ENCODE measurements around the gene UBASH3A.

UBASH3A gene

DNA sequence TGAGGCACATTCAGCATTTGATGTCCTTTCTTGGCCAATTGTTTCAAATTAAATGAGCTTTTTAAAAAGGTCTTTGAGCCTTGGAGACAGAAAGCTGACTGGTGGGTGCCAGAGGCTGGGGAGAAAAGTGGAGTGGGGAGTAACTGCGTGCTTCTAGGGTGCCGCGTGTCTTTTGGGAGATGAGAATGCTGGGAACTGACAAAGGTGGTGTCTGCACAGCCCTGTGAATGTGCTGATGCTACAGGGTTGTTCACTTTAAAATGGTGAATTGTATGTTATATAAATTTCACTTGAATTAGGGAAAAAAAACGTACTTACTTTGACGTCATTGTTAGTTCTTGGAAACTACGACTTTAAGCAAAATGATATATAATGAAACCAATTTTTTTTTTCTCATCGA, 29.2 kb upstream of the UBASH3A start:
- DNase-seq (ENCODE audit: low read depth) = no peak

DNA sequence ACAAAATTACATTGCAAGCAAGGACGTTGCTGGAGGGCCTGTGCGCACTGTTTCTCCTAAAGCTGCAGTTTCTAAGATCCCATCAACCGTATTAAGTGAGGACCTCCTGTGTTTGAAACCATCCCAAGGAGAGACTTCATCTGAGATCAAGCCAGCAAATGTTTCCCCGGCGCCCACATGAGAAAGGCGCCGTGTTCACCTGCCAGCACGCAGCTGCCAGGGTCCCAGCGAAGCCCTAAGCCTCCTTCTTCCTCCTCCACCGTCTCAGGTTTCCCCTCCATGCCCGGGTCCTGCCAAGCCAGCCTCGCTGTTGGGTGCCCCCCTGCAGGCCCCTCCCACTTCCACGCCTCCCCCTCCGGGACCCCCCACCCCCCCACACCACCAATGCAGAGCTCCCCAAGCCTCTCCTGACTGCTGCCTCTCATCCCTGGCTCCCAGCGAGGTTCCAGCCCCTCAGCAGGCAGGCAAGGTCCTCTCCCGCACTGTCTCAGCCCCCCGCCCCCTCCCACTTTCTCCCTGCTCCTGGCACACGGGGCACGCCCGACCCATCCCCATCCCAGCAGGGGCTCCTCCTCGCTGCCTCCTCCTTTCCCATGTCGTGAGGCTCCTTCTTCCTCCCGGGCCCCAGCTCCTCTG, 28.7 kb upstream of the UBASH3A start:
- no peak for DNase-seq (ENCODE audit: low read depth)

DNA sequence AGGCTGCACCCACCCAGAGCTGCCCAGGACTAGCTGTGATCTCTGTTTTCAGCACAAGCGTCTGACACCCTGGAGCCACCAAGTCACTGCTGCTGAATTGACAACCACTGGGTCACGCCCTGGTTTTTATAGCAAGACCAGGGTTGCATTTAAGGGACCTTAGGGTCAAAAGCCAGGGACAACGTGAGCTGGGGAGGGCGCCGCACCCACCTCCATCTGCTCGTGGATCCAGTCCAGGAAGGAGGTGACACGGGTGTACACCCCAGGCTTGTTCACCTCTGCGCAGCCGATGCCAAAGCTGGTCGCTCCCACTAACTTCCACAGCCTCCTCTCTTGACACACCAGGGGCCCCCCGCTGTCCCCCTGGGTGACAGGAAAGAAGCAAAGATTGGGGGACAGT, 28.2 kb upstream of the UBASH3A start:
- DNase-seq (ENCODE audit: low read depth) = no peak

DNA sequence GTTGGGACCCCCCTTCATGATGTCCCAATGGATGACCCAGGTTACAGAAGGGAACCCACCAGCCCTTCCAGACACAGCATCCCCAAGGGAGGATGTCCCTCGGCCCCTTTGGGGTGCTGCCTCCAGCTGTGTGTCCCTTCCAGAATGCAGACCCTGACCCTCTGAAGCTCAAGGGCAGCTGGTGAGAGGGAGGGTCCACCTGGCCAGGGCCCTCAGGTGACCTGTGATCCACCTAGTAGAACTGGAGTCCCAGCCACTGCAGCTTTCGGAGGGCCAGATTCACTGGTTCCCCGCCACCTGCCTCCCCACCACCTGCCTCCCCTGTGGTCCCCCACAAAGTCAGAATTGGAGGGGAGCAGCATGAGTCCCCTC, 27.8 kb upstream of the UBASH3A start:
- no peak for DNase-seq (ENCODE audit: low read depth)

DNA sequence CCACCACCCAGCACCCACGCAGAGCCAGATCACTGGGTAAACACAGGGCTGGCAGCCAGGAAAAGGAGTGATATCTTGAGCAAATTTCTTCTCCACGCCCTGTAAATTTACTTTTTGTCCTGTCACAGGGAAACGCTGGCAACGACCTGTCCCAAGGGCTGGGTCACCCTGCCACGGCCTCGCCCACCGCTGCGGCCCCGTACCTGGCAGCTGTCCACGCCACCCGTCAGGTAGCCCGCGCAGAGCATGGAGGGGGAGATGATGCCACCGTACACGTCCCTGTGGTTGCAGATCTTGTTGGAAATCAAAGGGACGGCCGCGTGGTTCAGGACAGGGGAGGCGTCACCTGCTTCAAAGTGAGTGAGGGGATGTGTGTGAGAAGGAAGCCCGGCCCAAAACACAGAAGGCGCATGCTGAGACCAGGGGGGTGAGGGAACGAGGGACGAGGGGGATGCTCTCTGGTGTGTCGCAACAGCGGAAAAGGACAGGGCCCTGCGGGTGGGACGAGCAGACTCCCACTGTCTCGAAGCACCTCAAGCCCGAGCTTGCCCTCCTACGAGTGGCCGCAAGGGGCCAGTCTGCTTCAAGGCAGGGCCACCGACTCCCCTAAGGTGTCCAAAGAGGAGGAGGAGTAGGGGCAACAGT, 27.2 kb upstream of the UBASH3A start:
- DNase-seq (ENCODE audit: low read depth) = no peak

DNA sequence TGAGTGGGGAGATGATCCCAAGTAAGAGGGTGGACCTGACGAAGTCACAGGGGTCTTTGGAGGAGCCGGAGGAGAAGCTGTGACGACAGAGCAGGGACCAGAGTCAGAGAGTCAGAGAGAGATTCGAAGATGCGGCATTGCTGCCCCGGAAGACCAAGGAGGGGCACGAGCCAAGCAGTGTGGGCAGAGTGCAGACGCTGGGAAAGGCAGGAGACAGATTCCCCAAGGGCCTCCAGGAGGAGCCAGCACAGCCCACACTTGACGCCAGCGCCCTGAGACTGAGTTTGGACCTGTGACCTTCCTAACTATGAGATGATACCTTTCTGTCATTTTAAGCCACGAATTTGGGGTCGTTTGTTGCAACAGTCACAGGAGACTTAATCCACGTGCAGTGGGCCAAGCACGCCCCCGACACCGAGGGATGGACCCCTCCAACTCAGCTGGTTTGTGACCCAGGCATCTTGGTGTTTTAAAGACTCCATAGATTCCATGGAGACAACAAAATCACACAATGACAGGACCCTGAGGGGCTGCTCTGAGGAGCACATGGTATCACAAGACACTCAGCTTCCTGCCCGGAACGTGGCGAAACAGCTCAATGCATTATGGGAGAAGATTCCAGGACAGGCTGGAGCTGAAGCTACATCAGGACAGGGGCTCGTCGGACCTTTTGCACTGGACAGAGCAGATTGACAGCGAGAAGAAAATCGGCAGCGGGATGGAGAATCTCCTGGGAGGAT, 26.3 kb upstream of the UBASH3A start:
- no peak for DNase-seq (ENCODE audit: low read depth)

DNA sequence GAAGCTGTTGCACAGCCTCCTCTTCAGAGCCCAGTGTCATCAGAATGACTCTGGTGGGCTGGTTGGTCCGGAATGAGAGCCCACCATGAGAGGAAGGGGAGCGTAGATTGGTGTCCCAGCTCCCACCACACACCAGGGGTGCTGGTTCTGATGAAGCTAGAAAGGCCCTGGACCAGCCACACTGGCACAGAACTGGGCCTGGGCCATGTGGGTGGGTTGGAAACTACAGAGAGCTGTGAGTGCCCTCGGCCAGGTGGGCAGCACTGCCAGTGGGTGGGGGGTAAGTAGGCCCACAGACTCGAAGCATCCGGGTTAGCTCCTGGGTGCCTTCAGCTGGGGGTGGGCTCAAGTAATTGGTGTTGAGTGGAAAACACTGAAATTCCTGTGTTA, 25.8 kb upstream of the UBASH3A start:
- no peak for DNase-seq (ENCODE audit: low read depth)

DNA sequence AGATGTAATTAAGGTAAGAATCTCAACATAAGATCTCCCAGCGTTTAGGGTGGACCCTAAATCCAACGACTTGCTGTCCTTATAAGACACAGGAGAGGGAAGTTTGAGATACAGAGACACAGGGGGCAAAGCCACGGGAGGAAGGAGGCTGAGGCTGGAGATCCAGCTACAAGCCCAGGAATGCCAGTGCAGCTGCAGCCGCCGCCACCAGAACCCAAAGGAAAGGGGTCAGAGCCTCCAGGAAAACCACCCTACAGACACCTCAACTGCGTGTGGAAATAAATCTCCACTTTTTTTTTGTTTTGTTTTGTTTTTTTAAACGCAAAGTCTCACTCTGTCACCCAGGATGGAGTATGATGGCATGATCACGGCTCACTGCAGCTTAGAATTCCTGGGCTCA, 25.3 kb upstream of the UBASH3A start:
- no peak for DNase-seq (ENCODE audit: low read depth)

DNA sequence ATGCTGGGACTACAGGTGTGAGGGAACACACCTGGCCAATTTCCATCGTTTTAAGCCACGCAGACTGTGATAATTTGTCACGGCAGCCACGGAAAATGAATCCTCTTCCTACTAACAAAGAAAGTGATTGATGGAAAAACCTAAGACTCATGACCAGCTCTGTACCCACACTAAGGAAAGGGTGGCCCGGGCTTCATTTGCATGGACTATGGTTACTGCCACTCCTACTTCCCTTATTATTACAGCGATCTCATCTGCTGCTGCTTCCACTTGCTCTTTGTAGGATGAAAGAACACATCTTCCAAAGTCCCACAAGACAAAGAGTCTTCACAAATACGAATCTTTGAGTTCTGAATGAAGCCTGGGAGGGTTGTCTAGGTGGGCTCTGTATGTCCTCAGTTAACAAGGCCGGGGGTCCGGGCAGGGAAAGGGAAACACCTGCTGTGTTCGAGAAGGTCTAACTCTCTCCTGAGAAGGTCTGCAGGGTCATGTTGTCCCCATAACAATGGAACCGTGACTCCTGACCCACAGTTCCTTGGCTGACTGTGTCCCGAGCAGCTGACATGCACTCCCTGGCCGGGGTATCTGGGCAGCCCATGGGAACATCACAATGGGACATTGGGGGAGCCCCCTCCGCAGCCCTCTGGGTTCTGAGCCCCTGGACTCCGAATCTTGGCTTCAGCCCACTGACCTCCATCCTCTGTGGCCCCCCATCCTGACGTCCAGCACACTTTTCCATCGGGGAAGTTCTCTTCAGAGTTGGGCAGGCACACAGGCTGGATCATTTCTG, 24.1 kb upstream of the UBASH3A start:
- DNase-seq (ENCODE audit: low read depth) = no peak

DNA sequence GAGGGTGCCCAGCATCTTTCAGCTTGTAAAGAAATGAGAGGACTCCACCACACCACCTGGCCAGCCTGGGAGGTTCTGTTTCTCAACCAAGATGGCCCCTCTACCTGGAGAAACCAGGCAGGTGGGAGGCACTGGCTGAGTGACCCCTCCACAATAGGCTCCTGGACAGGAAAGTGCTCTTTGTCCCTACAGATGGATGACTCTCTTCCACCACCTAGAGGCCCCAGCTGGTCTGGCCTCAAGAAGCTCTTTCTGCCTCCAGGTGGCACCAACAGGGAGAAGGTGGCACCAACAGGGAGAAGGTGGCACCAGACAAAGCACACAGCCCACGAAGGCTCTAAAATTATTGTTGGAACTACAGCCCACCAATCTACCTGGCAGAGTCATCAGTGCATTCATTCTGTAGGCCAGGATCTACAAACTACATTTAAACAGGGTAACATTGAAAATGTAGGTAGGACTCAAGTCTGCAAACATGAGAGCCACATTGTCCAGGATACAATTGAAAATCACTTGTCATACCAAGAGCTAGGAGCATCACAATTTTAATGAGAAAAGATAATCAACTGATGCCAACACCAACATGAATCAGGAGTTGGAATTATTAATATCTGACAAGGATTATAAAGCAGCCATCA, 22.2 kb upstream of the UBASH3A start:
- no peak for DNase-seq (ENCODE audit: low read depth)

DNA sequence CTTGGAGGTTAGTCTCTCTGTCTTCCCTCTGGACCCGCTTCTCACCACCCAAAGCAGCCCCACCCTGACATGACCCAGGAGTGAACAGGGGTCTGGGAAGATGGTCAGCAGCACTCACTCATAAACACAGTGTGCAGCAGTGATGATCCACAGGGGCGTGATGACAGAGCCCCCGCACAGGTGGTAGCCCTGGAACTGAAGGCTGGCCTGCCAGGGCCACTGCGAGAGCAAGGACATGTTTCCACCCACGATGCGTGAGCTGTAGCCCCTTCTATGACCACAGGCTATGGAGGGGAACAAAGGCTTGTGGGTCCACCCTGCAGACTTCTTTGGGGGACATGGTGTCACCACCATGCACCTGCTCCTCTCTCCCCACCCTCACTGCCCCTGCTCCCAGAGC, 20.8 kb upstream of the UBASH3A start:
- DNase-seq (ENCODE audit: low read depth) = no peak

DNA sequence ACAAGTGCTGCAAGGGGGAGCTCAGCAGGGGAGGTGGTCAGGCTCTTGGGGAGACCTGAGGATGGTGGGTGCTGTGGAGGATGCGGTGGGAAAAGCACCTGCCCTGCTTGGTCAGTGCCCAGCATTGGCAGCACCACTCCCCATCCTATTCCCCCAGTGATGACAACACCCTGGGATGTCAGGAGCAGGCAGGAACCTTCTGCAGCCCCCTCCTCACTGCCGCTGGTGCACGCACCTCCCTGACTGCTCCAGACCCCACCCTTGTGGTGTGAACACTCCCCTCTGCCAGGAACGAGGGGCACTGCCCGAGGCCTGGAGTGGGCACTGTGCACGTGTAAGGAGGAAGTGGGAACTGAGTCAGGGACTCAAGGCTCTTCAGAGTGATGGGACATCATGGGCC, 20.4 kb upstream of the UBASH3A start:
- DNase-seq (ENCODE audit: low read depth) = no peak

DNA sequence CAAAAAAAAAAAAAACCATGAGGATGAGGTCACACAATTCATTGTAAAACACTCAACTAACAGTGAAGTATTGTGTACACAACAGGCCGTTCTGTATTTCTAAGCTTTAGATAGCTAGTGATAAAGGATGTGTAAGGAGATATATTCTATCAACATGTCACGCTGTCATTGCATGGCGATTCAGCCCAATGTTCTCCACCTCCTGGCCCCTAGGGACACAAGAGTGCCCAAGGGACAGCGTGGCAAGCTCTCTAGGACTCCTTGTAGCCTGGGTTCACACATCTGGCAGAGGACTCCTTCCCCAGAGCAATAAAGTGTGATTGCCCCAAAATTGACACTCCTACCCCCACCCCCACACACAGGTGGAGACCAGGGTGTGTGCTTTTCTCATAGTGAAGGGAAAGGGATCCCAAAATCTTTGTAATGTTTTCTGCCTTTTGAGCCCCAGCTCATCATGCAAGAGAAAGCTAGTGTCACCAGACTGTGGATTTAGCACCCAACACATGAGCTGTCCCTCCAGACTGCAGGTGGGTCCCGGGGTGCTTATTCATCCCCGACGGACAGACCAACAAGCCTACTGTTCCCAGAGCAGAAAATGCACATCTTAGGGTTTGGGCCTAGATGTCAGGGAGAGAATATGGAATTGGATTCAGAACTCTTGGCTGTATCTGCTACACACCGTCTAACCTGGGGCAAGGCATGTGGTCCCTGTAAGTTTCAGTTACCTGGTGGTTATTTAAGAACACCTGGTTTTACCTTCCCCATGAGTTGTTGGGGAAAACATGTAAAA, 19.4 kb upstream of the UBASH3A start:
- no peak for DNase-seq (ENCODE audit: low read depth)

DNA sequence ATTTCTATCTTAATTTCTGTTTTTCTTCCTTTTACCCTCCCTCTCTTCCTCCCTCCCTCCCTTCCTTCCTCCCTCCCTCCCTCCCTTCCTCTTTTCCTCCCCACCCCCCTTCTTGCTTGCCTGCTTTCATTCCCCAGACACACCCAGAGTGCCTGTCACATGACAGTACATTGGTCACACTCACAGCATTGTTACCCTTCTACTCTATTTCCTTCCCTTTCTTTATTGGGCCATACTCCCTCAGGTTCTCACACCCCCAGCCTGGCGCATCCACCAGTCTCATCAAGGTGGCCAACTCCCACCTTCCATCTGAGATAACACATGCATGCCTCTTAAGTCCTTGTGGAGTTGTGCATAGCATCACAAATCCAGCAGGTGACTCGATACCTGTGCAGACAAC, 18.7 kb upstream of the UBASH3A start:
- no peak for DNase-seq (ENCODE audit: low read depth)

DNA sequence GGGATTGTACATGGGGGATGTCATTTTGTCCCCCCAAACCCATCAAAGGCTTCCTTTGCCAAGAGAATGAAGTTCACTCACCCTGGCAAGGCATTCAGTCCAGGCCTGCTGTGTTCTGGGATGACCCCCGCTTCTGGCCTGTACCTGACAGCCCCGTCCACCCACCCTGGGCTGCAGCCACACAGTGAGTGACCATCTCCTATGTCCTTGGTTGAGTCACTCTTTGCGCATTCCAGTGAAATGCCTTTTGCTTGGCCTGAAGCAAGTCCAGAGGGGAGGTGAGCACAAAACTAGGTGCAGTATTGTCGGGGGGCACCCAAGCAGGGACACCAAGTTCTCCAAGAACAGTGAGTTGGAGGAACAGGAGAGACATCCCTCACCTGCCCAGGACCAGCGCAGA, 18.1 kb upstream of the UBASH3A start:
- no peak for DNase-seq (ENCODE audit: low read depth)

DNA sequence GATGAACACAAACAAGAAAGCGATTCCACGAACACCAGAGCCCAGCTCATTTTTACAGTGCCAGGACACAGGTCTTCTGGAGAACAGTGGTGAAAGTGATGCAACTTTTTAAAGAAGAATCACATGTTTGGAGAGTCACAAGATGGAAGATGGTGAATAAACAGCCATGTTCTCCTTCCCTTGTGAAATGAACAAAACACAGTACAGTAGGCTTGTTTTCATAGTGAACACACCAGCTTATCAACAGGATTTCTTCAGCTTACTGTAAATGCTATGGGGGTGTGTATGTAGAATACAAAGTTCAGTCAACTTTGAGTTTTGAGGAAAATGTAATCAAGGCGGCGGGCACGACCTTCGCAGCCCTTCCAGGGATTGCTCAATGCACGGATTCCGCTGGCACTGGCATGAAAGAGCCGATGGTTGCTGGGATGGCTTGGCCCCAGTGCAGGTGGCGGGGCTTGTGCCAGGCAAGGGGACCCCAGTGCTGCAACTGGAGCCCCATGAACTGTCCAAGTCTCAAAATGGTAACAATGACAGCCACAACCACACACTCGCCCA, 17.6 kb upstream of the UBASH3A start:
- DNase-seq (ENCODE audit: low read depth) = no peak

DNA sequence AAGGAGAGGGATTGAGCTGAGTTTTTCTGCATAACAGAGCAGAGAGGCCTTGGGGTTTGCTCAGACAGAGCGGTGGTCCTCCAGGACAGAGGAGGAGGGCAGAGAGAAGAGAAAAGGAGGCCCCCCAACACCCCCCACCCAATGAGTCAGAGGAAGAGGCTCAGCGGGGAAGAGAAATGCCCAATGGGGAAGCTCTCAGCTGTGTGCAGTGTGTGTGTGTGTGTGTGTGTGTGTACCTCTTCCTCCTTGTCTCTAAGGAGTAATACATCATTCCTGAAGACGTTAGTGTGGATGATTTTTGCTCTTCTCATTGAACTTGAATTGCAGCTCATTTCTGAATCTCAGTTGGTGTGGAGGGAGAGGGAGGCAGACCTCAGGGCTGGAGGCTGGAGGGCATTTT, 16.5 kb upstream of the UBASH3A start:
- DNase-seq (ENCODE audit: low read depth) = no peak

DNA sequence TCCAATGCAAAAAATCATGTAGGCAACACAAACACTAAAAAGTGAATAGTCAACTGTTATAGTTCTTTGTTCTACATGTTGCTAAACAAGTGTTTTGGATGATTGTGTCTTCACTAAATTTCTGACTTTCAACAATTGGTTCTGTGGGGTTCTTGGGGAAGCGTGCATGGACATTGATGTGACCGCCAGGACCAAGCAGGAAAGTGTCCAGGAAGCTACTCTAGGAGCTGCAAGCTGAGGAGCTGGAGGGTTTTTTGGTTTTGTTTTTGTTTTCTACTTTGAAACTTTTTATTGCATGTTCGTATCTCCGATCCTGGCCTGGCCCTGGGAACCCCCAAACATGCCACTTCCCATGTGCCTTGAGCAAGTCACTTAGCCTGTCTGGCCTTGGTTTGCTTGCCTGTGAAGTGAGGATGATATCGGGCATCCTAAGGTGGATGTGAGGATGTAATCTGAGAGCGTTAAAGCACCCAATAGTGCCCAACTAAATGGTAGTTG, 15.8 kb upstream of the UBASH3A start:
- no peak for DNase-seq (ENCODE audit: low read depth)

DNA sequence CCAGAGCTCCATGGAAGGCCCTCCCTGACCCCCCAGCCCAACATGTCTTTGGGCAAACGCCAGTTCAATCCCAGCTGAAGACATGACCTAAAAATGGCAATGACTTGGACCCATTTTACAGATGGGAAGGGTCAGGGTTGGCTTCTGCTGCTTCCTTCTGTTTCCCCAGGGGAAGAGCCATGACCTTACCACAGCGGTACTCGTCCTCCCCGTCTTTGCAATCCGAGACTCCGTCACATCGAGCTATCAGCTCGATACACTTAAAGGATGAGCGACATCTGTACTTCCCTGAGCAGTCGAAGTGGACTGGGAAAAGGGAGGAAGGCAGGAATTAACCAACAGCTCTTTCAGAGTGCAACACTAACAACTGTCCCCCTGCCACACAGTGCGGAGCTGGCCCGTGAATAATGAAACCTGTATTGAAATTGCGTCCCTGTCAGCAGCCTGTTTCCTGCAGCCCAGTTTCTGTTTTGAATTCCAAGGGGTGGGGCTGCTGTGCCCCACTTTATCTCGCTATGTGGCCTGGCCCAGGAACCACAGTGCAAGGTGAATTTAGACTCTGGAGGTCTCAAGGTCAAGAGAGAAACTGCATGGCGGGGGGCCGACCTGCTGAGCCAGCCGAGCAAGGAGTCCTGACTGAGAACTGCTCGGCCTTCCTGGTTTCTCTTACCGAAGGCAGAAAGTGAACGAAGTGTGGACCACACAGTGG, 14.8 kb upstream of the UBASH3A start:
- no peak for DNase-seq (ENCODE audit: low read depth)

DNA sequence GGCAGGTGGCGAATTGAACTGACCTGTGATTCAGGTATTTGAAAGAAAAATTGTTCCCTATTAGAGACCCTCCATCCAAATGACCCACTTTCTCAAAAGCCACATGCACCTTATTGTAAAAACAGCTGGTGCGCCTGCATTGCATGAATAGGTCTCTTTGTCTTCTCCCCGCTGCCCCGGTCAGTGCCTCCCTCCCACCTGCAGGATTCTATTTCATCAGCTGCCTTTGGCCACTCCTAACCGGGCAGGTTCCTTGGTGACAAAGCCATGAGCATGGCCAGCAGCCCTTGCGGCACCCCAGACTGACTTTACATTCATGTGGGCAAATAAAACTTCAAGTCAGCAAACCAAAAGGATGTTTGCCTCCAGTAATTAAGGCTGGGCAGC, 14.3 kb upstream of the UBASH3A start:
- no peak for DNase-seq (ENCODE audit: low read depth)

Data from non-pigmented ciliary epithelial cell (primary cell).